HG03135 (cell line): ENCODE data around the gene HSPA8.

Experiments used
- ATAC-seq: cut with Tn5 transposase; IDR thresholded peaks from one replicate; pipeline ENCODE4 v1.9.1; 2021; ENCODE audit warnings: mild to moderate bottlenecking, moderate library complexity; ENCODE audit not compliant: unreplicated experiment

HSPA8 gene

GRCh38 chr11:123051146-123051545 is 10.8 kb downstream of the HSPA8 start:
- ATAC-seq = no peak

GRCh38 chr11:123047947-123048293 is 14.0 kb downstream of the HSPA8 start:
- no peak for ATAC-seq

DNA sequence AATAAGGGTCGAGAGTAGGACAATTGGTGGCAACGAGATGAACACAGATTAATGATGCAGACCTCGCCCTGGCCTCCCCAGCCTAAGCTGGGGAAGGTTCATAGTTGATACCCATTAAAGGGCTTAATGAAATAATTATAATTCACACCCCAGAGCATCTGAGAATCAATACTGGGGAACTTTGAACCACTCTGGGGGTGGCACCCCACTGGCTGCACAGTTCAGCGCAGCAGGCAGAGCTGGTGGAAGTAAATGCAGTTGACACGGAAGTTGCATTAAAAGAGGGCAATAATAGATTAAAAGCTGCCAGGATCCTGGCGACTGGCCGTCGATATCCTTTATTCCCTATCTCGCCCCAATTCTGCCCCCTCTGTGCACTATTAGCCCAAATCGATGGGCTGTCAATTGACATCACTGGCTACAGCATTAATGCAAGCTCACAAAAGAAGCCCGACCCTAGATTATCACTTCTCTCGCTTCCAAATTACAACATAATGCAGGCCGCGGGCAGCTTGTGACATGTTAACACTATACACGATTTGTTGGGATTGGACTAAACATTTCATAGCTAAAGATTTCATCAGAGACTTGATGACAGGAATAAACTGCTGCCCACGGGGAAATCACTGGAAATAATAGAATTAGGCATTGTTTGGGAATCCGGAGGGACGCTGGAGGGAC is 14.5 kb downstream of the HSPA8 start:
- ATAC-seq = no peak

- no peak for ATAC-seq
These were observed 15.3 kb downstream of the HSPA8 start for GRCh38 chr11:123046473-123047259.

GRCh38 chr11:123045101-123045500 is 16.8 kb downstream of the HSPA8 start:
- ATAC-seq = no peak

GRCh38 chr11:123041185-123041584 is 20.8 kb downstream of the HSPA8 start:
- ATAC-seq = no peak

- no peak for ATAC-seq
These were observed 21.9 kb downstream of the HSPA8 start for GRCh38 chr11:123040111-123040432.

- ATAC-seq = no peak
These were observed 26.1 kb downstream of the HSPA8 start for GRCh38 chr11:123035831-123036230.

GRCh38 chr11:123034597-123034996 is 27.3 kb downstream of the HSPA8 start:
- ATAC-seq = no peak

- no peak for ATAC-seq
These were observed 28.0 kb downstream of the HSPA8 start for GRCh38 chr11:123033895-123034294.

- ATAC-seq = no peak
These were observed 31.4 kb downstream of the HSPA8 start for GRCh38 chr11:123030517-123030916.

- ATAC-seq = no peak
These were observed 41.0 kb downstream of the HSPA8 start for GRCh38 chr11:123020968-123021367.

GRCh38 chr11:123018702-123019101 is 43.2 kb downstream of the HSPA8 start:
- ATAC-seq = no peak

DNA sequence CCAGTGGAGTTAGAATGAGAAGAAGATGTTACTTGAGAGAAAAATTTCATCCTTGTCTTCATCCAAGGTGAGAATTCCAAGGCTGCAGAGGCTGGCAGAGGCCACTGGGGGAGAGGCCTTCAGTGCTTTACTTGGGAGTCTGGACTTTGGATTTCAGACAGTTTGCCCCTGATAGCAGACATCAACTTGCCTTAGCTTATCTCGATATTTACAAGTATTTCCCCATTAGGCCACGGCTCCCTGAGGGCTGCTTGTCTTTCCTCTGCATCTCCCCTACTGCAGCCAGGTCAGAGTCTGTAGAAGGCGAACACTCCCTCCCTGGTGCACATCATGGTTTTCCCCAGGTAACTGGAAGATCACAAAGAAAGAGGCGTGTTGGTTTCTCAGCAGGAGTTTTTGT is 50.4 kb downstream of the HSPA8 start:
- no peak for ATAC-seq
